NCI-H510A treated with DMSO at 0.1 percent for 48 hours (cell line): Measurements from ENCODE around the gene TPRA1.
"Not testable (repeated sequence)": the region's sequence is repeated elsewhere in the genome, so short reads cannot be mapped to it uniquely, and the experiment has no call there.

Experiments
- DNase-seq: peaks from one replicate; lab custom pipeline; 2025; lab: John Stamatoyannopoulos, UW

Gene TPRA1

DNA sequence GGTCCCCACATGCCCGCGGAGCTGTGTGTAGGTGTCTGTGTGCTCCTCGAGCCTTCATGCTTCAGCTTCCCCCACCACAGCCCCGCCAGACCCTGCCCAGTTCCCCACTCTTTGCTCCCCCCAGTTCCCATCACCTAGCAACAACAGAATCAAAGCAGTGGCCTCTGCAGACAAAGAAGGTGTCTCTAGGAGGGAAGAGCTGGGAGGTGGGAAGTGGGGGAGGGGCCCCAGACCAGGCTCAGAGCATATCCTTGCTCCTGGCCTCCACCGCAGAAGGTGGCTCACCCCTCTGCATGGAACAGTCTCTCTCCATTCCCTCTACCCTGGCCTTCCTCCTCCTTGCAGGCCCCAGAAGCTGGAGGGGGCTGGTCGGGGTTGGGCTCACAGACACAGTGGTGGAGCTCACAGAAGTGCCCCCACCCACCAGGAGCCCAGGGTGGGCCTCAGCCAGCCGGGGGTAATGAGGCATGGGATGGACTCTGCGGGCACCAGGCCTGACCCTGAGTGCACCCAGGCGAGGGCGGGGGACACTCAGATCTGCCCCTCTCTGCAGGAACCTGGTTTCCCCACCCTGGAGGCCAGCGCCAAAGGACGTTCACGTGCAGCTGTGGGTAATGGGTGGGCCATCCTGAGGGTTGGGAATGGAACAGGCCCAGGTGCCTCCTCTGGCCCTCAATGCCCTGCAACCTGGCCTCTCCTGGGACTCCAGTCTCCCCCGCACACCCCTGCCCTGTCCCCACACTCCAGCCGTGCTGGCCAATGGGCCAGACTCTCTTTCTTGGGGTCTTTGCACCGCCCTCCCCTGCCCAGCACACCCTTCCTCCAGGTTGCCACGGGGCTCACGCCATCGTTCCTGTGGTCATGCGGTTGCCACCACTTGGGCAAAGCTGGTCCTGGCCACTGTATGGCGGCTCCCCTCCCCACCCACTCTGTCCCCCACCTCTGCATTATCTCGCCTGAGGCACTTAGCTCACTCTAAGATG lies 53.4 kb downstream of the TPRA1 start:
- DNase-seq, result peak; percentile 27

DNA sequence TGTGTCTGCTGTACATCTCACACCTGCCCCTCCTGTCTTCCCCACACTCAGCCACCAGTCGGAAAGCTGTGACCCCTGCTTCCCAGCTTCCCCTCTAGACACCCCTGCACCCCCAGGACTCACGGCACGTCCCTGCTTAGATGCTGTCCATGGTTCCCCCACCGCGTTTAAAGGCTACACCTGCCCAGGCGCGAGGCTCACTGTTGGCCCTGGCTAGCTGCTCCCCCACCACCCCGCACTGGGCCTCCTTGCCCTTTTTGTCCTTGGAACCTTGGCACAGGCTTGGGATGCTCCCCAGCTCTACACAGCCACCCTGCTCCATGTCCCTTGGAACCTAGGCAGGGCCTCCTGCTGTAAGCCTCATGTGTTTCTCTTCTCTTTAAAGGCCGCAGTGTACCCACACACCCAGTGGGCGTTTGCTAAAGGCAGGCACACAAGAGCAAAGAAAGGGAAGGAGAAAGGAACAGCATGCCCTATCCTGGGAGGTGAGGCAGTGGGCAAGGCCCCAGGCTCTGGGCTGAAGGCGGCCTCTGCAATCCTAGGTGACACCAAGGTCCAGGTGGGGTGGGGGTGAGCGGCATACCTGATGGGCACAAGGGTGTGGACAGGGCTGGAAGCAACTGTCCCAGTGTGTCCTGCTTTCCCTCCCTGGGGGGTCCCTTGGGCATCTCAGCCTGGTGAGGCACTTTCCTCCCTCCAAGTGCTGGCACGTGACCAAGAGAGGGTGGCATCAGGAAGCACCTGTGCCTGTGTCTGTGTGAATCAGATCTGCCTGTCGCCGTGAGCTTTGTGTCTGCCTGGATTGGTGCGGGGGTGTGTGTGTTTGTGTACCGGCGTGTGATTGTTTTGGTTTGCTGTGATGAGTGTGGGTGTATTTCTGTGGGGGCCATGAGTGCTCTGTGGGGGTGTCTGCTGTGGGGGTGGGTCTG lies 54.4 kb downstream of the TPRA1 start:
- DNase-seq, result peak; percentile 36

- no peak for DNase-seq
Measured at GRCh38 chr3:127535106-127535785, 55.3 kb downstream of the TPRA1 start.

- DNase-seq, result no peak
Measured at GRCh38 chr3:127534564-127534963, 56.0 kb downstream of the TPRA1 start.

DNA sequence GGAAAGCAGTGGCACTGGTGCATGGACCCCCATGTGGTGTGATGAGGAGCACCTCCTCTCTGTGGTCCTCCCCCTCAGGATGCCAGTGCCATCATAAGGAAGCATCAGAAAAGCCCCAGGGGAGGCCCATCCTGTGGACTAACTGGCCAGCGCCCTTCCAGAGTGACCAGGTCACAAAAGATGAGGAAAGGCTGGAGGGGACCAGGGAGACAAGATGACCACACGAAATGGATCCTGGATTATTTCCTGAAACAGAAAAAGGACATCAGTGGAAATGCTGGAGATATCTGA lies 56.4 kb downstream of the TPRA1 start:
- DNase-seq, result no peak

DNA sequence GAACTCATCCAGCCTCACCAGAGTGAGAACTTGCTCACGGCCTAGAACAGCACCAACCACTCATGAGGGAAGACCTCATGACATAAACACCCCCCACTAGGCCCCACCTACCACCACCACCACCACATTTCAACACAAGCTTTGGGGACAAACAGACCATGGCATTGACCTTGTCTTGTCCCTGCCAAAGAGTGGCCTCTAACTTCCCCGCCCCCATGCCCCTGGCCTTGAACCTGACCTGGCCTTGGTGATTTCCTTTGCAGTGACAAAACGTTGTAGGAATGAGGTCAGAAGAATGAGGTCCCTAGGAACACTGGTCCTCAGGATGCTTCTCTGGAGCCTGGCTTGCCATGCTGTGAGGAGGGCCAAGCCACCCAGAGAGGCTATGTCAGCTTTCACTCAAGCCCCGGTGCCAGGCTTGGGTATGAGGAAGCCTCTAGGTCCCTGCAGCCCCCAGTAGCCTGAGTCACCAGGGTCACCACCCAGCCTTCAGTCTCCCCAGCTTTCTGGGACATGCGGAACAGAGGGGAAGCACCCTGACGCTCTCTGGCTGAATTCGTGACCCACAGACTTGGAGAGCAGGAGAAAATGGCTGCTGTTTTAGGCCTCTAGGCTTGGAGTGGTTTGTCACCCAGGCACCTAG lies 57.9 kb downstream of the TPRA1 start:
- no peak for DNase-seq

DNA sequence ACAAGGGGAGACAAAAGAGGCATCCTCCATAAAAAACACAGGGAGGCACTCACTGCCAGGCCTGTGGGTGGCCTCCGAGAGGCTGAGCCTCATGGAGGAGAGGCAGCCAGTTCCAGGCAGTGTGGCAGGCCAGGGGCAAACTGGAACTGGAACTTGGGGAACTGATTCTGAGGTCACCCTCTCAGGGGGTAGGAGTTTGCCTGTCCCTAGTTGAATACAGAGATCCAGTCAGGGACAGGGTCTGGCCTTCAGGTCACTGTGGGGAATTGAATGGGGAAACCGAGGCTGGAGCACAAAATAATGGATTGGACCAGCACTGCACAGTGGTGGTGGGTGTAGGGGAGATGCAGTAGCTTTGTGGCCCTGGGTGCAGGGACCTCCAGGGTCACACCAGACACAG lies 58.7 kb downstream of the TPRA1 start:
- DNase-seq, result no peak

DNA sequence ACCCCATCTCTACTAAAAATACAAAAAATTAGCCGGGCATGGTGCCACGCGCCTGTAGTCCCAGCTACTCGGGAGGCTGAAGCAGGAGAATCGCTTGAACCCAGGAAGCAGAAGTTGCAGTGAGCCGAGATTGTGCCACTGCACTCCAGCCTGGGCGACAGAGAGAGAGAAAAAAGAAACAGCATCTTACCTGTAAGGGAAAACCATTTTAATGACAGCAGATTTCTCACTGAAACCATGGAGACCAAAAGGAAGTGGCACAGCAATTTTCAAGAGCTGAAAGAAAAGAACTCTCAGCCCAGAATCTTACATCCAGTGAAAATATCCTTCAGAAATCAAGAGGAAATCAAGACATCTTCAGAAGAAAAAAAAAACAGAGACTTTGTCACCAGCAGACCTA lies 59.7 kb downstream of the TPRA1 start:
- not testable (repeated sequence) for DNase-seq

GRCh38 chr3:127529346-127530188 lies 61.0 kb downstream of the TPRA1 start:
- DNase-seq, result no peak

GRCh38 chr3:127525373-127525772 lies 65.2 kb downstream of the TPRA1 start:
- DNase-seq, result no peak

DNA sequence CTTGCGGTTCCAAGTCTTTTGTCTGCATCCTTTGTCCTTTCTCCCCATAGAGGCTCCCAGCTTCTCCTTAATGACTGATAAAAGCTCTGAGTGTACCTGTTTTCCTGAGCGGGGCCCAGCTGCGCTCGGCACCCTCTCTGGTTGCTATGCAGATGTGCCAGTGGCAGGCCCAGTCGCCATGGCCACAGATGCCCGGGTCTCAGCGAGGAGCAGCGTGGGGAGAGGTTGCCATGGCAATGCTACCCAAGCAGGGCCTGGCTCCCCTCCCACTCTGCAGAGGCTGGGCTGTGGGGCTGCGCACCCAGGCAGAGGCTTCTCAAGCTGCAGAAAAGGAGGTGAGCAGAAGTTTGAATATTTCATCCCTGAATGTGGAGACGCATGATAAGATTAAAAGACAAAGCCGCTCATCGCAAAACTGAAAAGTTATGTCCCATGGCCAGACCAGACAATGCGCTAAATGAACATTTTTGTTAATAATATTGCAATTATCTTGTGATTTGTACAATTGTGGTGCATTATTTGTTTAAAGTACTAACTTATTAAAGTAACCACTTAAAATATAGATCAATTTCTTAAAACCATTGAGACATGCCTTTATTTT lies 66.1 kb downstream of the TPRA1 start:
- no peak for DNase-seq
